OCI-LY7 (cell line): ENCODE data around the gene HMMR. TPM values are rescaled to one million over a fixed set of nuclear protein-coding genes. Genes with fewer than 3 reads are reported as not detected.
"Not testable (repeated sequence)": the region's sequence is repeated elsewhere in the genome, so short reads cannot be mapped to it uniquely, and the experiment has no call there.

Source experiments
- BruUV-seq: library from RNA; stranded (reverse); fragments of 400-500 nt; replicated peaks from 2 replicates; lab custom pipeline; 2021; lab: Mats Ljungman, UMichigan
- CTCF ChIA-PET: fragments of 300-600 bp; sonication (Branson Sonifier 250); formaldehyde crosslinking; loops from one replicate; lab custom pipeline; 2022; ENCODE audit warnings: antibody characterized with exemption; ENCODE audit not compliant: unreplicated experiment; lab: Charles Lee
- POLR2A ChIA-PET: fragments of 300-600 bp; sonication (Branson Sonifier 250); formaldehyde crosslinking; loops from one replicate; lab custom pipeline; 2022; ENCODE audit warnings: antibody characterized with exemption; lab: Charles Lee
- DNase-seq: peaks from one replicate; pipeline ENCODE4 v3.0.0-alpha.2; 2015; ENCODE audit warnings: low spot score
- H2AFZ ChIP-seq: fragments of 200-600 bp; sonication (generic), shearing (Covaris generic); 2 replicates; pipeline ENCODE4 v1.6.1; 2014; ENCODE audit warnings: mild to moderate bottlenecking, antibody characterized with exemption, low read length, moderate library complexity
- H3K27ac ChIP-seq: fragments of 200-600 bp; sonication (generic); 2 replicates; pipeline ENCODE4 v1.5.1; 2014; ENCODE audit warnings: mixed run types, low read depth, mild to moderate bottlenecking, moderate library complexity, low read length, inconsistent platforms; ENCODE audit not compliant: poor library complexity, severe bottlenecking
- H3K36me3 ChIP-seq: fragments of 200-600 bp; sonication (generic); 2 replicates; pipeline ENCODE4 v1.6.1; 2014; ENCODE audit warnings: mild to moderate bottlenecking, antibody characterized with exemption, low read length, moderate library complexity, mixed read lengths; ENCODE audit not compliant: insufficient read depth
- H3K4me1 ChIP-seq: fragments of 200-600 bp; sonication (generic); 2 replicates; pipeline ENCODE4 v1.5.1; 2014; ENCODE audit warnings: mild to moderate bottlenecking, low read length; ENCODE audit not compliant: insufficient read depth, poor library complexity, severe bottlenecking
- H3K4me2 ChIP-seq: fragments of 200-600 bp; sonication (generic); 2 replicates; pipeline ENCODE4 v1.6.1; 2014; ENCODE audit warnings: mild to moderate bottlenecking, low read length
- H3K4me3 ChIP-seq: fragments of 200-600 bp; sonication (generic); 2 replicates; pipeline ENCODE4 v1.5.1; 2014; ENCODE audit warnings: mild to moderate bottlenecking, low read depth, low read length; ENCODE audit not compliant: poor library complexity, severe bottlenecking
- H3K79me2 ChIP-seq: fragments of 200-600 bp; sonication (generic); 2 replicates; pipeline ENCODE4 v1.6.1; 2016; ENCODE audit warnings: low read depth, mild to moderate bottlenecking, low read length, moderate library complexity, mixed read lengths; ENCODE audit not compliant: insufficient read depth
- H3K9me2 ChIP-seq: fragments of 200-600 bp; sonication (generic); 2 replicates; pipeline ENCODE4 v1.6.1; 2016; ENCODE audit warnings: mild to moderate bottlenecking, low read length, mixed read lengths; ENCODE audit not compliant: insufficient read depth
- H3K9me3 ChIP-seq: fragments of 200-600 bp; sonication (generic); 2 replicates; pipeline ENCODE4 v1.6.1; 2014; ENCODE audit warnings: mild to moderate bottlenecking, mixed run types, low read length, mixed read lengths
- H4K20me1 ChIP-seq: fragments of 200-600 bp; sonication (generic); 2 replicates; pipeline ENCODE4 v1.6.1; 2014; ENCODE audit warnings: mild to moderate bottlenecking, antibody characterized with exemption, low read length, moderate library complexity, mixed read lengths; ENCODE audit not compliant: insufficient read depth
- EZH2phosphoT487 ChIP-seq: fragments of 200-600 bp; sonication (generic); IDR thresholded peaks from 2 replicates; pipeline ENCODE4 v1.6.1; 2018; ENCODE audit warnings: low read depth, borderline replicate concordance, mild to moderate bottlenecking, mixed run types, antibody characterized with exemption, low read length, moderate library complexity, mixed read lengths
- intact Hi-C: fragments of 100-400 bp; cut with micrococcal nuclease; formaldehyde crosslinking; loops from one replicate; pipeline ENCODE4 v1.10.0; 2022; ENCODE audit not compliant: unreplicated experiment
- total RNA-seq, 2 experiments: library from RNA; depleted of rRNA in 1 of 2; stranded (reverse); fragments of >200 nt in 1 of 2; shearing (Covaris generic) in 1 of 2; gene quantifications; 2 replicates each; pipeline ENCODE4 v1.2.3, GENCODE V29; 2014 to 2022
- TF ChIP-seq, protein P1 (sequence below): fragments of 200-600 bp; sonication (generic); conservative IDR thresholded peaks from 2 replicates; pipeline ENCODE4 v1.5.1; 2014; ENCODE audit warnings: mild to moderate bottlenecking, antibody characterized with exemption, low read length, moderate library complexity, mixed read lengths

The HMMR gene
- total RNA-seq, 2 experiments from 2014 or later, result 44.1 to 107 TPM

DNA sequence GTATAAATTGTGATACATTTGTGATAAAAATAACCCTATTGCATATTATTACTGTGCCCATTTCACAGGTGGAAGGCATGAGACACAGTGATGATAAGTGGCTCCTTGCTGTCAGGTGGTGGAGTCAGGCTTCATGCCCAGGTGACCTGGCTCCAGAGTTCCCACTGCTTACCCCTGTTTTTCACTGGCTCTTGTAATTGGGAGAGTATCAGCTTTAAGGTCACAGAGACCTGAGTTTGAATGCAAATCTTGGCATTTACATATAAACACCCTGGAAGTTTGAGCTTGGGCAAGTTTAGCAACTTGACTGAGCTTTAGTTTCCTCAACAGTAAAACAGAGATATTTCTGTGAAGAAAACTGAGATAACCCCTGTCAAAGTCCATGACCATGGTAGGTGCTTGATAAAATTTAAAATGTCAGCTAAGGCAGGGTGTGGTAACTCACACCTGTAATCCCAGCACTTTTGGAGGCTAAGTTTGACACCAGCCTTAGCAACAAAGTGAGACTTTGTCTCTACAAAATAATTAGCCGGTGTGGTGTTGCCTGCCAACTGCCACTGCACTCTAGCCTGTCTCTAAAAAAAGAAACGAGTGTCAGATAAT is 74.2 kb downstream of the HMMR start:
- Histone ChIP-seq H3K9me2 (no peaks in the 10 kb centered on the region), H3K79me2 (no peaks in the 10 kb centered on the region), H3K4me3 (no peak overlapping the region), H3K27ac (no peak overlapping the region), H3K9me3 (no peaks in the 10 kb centered on the region), H3K4me1 (no peaks in the 10 kb centered on the region), H3K4me2 (no peak overlapping the region), H2AFZ (no peak overlapping the region), H3K36me3 (no peaks in the 10 kb centered on the region), H4K20me1 (no peaks in the 10 kb centered on the region)
- BruUV-seq, result no TSS peak
- CTCF ChIA-PET, result no interaction called here
- TF ChIP-seq, protein P1, sequence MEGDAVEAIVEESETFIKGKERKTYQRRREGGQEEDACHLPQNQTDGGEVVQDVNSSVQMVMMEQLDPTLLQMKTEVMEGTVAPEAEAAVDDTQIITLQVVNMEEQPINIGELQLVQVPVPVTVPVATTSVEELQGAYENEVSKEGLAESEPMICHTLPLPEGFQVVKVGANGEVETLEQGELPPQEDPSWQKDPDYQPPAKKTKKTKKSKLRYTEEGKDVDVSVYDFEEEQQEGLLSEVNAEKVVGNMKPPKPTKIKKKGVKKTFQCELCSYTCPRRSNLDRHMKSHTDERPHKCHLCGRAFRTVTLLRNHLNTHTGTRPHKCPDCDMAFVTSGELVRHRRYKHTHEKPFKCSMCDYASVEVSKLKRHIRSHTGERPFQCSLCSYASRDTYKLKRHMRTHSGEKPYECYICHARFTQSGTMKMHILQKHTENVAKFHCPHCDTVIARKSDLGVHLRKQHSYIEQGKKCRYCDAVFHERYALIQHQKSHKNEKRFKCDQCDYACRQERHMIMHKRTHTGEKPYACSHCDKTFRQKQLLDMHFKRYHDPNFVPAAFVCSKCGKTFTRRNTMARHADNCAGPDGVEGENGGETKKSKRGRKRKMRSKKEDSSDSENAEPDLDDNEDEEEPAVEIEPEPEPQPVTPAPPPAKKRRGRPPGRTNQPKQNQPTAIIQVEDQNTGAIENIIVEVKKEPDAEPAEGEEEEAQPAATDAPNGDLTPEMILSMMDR, result no peak
- TF ChIP-seq EZH2phosphoT487, result no peak
- no peak for DNase-seq
- intact Hi-C loops, result no loop called here
- POLR2A ChIA-PET, result no interaction called here

DNA sequence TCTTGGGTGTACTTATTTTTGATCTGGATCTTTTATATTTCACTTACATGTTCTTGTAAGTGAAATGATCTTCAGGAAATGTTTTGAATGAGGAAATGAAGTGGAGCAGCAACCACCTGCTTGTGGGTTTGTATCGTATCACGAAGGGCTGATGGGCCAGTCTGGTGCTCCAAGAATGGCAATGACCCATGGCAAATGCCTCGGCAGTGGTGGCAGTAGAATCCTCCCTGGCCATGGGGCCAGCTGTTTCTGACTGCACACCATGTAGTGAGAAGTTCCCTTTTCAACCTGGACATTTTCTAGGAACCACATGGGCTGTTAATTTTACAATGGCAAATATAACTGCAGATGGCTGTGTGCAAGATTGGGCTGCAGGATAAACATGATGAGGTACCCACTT is 74.9 kb downstream of the HMMR start:
- intact Hi-C loops, result no loop called here
- Histone ChIP-seq H3K4me2 (no peak overlapping the region), H3K27ac (no peak overlapping the region), H3K9me2 (no peaks in the 10 kb centered on the region), H4K20me1 (no peaks in the 10 kb centered on the region), H2AFZ (no peak overlapping the region), H3K9me3 (no peaks in the 10 kb centered on the region), H3K4me1 (no peaks in the 10 kb centered on the region), H3K36me3 (no peaks in the 10 kb centered on the region), H3K79me2 (no peaks in the 10 kb centered on the region), H3K4me3 (no peak overlapping the region)
- POLR2A ChIA-PET, result no interaction called here
- BruUV-seq, result no TSS peak
- no peak for TF ChIP-seq EZH2phosphoT487
- TF ChIP-seq, protein P1, result no peak
- CTCF ChIA-PET, result no interaction called here
- no peak for DNase-seq

DNA sequence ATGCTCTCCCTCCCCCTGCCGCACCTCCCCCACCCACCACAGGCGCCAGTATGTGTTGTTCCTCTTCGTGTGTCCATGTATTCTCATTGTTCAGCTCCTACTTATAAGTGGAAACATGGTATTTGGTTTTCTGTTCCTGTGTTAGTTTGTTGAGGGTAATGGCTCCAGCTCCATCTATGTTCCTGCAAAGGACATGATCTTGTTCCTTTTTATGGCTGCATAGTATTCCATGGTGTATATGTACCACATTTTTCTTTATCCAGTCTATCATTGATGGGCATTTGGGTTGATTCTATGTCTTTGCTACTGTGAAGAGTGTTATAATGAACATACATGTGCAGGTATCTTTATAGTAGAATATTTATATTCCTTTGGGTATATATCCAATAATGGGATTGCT is 76.0 kb downstream of the HMMR start:
- H3K4me2 ChIP-seq, H4K20me1 ChIP-seq, H3K36me3 ChIP-seq, H3K4me3 ChIP-seq, H3K9me3 ChIP-seq, H2AFZ ChIP-seq, intact Hi-C loops, H3K4me1 ChIP-seq, BruUV-seq, H3K79me2 ChIP-seq, DNase-seq, H3K9me2 ChIP-seq, CTCF ChIA-PET, H3K27ac ChIP-seq: not testable (repeated sequence)
- POLR2A ChIA-PET, result interaction anchor here (0.6 to 1.2 kb wide), 3 partner anchors 23 to 550 kb away, joined by 3 to 4 read pairs (median 3); no protein-coding TSS in a partner anchor
